CD4-positive, alpha-beta T cell treated with Interferon gamma for 1 hour (primary cell): ENCODE results near the gene ZDHHC15.
"Not testable (repeated sequence)": the region's sequence is repeated elsewhere in the genome, so short reads cannot be mapped to it uniquely, and the experiment has no call there.

Source experiments
- DNase-seq: peaks from one replicate; pipeline ENCODE4 v3.0.0-alpha.2; 2020

Gene ZDHHC15, protein sequence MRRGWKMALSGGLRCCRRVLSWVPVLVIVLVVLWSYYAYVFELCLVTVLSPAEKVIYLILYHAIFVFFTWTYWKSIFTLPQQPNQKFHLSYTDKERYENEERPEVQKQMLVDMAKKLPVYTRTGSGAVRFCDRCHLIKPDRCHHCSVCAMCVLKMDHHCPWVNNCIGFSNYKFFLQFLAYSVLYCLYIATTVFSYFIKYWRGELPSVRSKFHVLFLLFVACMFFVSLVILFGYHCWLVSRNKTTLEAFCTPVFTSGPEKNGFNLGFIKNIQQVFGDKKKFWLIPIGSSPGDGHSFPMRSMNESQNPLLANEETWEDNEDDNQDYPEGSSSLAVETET

DNA sequence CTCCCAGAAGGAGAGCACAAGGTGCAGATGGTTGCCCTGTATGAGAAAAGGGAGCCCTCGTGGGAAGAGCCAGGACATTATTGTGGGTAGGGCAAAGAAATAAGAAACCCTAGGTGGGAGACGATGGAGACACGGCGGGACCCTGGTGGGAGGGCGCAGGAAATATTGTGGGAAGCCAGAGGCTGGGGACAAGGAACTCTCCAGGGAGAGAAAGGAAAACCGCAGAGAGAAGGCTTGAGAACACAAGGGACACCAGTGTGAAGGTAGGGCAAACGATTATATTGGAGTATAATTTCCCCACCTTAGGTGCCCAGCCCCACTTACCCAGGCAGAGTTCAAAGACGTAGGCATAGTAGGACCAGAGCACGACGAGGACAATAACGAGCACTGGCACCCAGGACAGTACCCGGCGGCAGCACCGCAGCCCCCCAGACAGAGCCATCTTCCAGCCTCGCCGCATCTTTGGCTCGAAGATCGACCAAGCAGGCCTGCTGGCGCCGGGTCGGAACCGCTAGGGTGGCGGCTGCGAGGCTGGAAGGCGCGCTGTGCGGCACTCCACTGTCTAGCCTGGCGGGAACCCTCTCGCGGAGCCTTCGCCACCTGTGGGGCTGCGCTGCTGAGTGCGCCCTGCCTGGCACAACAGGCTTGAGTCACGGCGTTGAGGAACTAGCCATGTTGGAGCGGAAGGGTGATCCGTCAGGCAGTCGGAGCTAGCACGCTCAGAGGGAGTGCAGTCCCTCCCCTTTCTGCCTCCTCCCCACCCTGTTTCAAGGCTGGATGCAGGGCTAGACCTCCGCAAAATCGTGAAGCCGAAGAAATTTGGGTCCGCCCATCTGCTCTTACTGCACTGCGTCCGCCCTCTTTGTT, at the start of gene ZDHHC15:
ZDHHC15 (minus strand) TSS at position 473 of the 867 bp plus-strand sequence; CDS start at position 460, 13 bp downstream.
- DNase-seq: peak; percentile 30

DNA sequence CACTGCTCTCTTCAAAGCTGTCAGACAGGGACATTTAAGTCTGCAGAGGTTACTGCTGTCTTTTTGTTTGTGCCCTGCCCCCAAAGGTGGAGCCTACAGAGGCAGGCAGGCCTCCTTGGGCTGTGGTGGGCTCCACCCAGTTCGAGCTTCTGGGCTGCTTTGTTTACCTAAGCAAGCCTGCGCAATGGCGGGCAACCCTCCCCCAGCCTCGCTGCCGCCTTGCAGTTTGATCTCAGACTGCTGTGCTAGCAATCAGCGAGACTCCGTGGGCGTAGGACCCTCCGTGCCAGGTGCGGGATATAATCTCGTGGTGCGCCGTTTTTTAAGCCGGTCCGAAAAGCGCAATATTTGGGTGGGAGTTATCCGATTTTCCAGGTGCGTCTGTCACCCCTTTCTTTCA, 37.7 kb upstream of the ZDHHC15 start:
- DNase-seq: not testable (repeated sequence)

- no peak for DNase-seq
These were observed 24.9 kb upstream of the ZDHHC15 start for GRCh38 chrX:75547783-75548182.

DNA sequence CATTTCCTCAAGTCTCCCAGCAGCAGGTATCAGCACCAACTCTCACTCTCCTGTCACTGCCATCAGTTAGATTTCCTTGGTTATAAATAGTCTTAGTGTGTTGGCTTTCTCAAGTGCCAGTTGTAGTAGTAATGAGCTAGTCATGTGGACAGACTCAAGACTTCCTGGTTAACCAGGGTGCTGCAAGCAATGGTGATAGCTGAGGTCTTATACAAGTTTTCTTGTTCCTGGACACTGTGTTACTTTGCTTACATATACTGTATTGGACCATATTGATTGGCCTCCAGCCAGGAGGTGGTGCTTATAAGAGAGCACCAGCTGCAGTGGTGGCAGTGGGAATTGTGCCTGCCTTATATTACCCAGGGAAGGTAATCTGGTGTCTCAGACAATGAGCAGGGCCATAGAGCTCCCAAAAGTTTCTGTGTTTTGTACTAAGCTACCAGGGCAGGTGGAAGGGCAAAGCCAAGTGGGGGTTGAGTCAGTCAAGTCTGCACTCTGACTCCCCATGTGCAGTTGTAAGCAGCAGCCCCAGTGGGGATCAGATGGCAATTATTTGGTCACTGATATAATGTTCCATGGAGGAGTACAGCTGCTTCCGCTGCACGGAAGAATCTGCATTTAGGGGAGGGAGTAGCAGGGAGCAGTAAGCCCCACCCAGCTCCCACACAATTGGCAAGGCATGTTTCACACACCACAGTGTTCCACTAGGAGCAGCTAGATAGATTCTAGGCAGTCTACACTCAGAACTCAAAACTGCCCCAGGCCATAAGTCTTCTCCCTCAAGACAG, 24.1 kb upstream of the ZDHHC15 start:
- DNase-seq: no peak

GRCh38 chrX:75544786-75545185, 21.9 kb upstream of the ZDHHC15 start:
- DNase-seq: no peak

DNA sequence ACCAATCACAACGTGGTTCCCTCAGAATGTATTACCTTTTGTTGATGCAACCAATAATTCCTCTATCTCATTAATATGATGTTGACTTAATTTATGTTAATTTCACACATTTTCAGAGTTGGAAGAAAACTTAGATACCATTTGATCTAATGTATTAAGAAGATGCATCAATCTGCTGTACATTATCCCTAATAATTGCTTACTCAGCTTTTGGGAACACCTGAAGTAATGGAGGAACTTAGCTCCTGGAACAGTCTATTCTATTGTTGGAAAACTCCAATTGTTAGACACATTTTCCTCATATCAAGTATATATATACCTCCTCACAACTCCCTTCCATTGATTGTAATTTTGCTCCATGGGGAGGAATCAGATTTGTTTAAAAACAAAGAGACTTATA, 38.9 kb downstream of the ZDHHC15 start:
- DNase-seq: no peak

DNA sequence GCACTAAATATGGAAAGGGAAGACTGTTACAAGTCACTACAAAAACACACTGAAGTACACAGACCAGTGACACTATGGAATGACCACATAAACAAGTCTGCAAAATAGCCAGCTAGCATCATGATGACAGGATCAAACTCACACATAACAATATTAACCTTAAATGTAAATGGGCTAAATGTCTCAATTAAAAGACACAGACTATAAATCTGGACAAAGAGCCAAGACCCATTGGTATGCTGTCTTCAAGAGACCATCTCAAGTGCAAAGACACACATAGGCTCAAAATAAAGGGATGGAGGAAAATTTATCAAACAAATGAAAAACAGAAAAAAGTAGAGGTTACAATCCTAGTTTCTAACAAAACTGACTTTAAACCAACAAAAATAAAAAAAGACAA, 61.1 kb downstream of the ZDHHC15 start:
- not testable (repeated sequence) for DNase-seq

DNA sequence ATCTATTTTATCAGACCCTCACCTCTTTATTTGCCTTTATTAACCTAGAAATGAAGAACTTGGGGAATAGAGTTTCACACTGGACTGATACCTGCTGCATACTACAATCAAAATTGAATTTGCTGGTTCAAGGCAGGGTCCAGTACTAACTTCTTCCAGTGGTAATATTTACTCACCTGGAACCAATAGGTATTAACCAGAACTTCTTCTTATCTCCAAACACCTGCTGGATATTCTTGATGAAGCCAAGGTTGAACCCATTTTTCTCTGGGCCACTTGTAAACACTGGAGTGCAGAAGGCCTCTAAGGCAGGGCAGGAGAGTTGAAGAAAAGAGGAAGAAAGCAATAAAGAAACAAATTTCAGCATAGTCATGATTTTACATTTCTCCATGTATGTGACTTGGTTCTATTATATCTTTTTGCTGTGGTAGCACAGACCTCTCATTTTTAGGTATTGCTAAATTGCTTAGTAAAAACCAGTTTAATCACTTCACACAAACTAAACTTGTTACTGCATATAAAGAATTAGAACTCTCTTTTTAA, 101.1 kb downstream of the ZDHHC15 start:
- DNase-seq: no peak

- not testable (repeated sequence) for DNase-seq
These were observed 115.7 kb downstream of the ZDHHC15 start for GRCh38 chrX:75407153-75407552.

DNA sequence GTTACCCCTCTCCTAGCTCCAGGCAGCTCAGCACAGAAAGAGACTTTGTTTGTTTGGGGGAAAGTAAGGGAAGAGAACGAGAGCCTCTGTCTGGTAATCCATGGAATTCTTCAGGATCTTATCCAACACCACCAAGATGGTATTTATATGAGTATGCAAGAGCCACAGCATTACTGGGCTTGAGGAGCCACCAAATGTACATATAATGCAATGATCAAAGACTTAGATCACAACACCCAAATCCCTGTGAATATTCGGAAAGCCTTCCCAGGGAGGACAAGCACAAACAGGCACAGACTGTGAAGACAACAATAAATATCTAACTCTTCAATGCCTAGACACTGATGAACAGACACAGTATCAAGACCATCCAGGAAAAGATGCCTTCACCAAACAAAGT, 132.4 kb downstream of the ZDHHC15 start:
- DNase-seq: no peak

GRCh38 chrX:75369721-75370120, 153.1 kb downstream of the ZDHHC15 start:
- DNase-seq: no peak

GRCh38 chrX:75366861-75367260, 156.0 kb downstream of the ZDHHC15 start:
- no peak for DNase-seq

DNA sequence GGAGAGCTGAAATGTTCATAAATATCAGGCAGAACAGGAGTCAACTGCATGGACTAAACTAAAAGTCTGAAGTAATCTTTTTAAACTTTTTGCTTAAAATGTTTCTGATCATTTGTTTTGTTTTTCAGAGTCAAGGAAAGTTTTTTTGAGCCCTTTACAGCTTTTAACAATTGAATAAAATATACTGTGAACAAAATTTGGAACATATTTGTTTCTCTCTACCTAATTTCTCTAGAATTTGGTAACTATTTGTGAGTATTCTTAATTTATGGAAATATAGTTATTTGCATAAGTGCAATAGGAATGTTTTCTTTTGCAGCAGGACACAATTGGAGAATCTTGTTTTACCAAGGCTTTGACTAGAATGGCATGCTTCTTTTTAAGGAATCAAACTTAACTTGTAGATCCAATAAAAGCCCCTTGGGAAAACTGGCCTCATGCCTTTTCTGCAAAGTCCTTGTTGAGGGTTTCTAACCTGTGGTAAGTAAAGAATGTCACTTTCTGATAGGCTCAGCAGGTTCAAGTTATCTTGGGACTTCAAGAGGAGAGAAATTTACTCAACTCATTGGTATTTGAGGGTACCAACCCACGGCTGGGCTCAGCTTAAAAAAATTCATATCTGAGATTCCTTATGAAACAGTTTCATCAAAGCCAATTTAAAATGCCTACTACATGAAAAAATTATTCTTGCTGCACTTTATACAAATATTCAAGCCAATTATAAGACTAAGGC, 157.4 kb downstream of the ZDHHC15 start:
- DNase-seq: no peak

DNA sequence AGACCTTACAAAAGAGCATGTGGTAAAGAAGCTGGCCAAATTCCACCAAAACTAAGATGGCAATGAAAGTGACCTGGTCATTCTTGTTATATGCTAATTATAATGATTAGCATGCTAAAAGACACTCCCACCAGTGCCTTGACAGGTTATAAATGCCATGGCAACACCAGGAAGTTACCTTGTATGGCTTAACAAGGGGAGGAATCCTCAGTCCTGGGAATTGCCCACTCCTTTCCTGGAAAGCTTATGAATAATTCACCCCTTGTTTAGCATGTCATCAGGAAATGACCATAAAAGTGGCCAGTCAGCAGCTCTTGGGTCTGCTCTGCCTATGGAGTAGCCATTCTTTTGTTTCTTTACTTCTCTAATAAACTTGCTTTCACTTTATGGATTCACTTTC, 161.0 kb downstream of the ZDHHC15 start:
- DNase-seq: no peak

DNA sequence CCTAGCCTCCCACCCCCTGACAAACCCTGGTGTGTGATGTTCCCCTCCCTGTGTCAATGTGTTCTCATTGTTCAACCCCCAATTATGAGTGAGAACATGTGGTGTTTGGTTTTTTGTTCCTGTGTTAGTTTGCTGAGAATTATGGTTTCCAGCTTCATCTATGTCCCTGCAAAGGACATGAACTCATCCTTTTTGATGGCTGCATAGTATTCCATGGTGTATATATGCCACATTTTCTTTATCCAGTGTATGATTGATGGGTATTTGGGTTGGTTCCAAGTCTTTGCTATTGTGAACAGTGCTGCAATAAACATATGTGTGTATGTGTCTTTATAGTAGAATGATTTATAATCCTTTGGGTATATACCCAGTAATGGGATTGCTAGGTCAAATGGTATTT, 174.2 kb downstream of the ZDHHC15 start:
- DNase-seq: not testable (repeated sequence)

DNA sequence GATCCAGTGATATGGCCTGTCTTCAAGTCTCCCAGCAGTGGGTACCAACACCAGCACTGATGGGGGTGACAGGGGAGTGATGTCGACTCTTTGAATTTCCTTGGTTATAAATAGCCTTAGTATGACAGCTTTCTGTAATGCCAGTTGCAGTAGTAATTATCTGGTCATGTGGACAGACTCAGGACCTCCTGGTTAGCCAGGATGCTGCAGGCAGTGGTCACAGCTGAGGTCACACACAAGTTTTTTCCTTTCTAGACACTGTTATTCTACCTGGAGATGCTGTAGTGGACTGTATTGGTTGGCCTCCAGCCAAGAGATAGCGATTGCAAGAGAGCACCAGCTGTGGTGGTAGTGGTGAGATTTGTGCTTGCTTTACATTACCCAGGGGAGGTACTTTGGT, 185.3 kb downstream of the ZDHHC15 start:
- DNase-seq: no peak

DNA sequence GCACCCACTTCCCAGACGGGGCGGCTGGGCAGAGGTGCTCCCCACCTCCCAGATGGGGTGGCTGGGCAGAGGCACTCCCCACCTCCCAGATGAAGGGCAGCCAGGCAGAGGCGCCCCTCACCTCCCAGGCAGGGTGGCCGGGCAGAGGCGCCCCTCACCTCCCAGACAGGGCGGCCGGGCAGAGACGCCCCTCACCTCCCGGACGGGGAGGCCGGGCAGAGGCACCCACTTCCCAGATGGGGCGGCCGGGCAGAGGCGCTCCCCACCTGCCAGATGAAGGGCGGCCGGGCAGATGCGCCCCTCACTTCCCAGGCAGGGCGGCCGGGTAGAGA, 187.7 kb downstream of the ZDHHC15 start:
- no peak for DNase-seq

- not testable (repeated sequence) for DNase-seq
These were observed 188.3 kb downstream of the ZDHHC15 start for GRCh38 chrX:75334407-75335126.

DNA sequence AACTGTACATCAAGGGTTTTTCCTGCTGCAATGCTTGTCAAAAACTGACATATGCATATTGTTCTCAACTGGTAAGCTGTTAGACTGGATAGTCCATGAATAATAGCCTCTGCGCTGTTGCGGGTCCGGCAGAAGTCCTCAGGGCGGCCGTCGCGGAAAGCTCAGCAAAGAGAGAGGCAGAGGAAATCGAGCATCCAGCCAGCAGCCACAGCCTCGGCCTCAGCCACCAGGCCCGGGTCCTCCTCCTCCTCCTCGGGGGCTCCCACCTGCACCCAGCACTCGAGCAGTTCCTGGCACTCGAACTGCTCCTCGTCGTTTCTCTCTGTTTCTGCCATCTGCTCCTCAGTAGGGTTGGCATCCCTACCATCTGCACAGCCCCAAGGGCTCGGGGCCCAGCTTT, 195.2 kb downstream of the ZDHHC15 start:
- no peak for DNase-seq
